Renal cortex interstitium (tissue), 11 donors: Measurements from ENCODE around the gene FTCD. TPM values are rescaled to one million over a fixed set of nuclear protein-coding genes. Genes with fewer than 3 reads are reported as not detected.
"Not testable (repeated sequence)": the region's sequence is repeated elsewhere in the genome, so short reads cannot be mapped to it uniquely, and the experiment has no call there.

Experiments used
- DNase-seq, 11 donors: peaks; one replicate each; pipeline ENCODE4 v3.0.0-alpha.2; 2013; ENCODE audit warnings: low read depth in 9 of 11, low spot score in 4 of 11; ENCODE audit errors: extremely low read depth in 1 of 11
- polyA plus RNA-seq, 3 donors: library from polyadenylated mRNA; unstranded; fragments of 120-200 nt; gene quantifications; one replicate each; pipeline ENCODE4 v1.2.1, GENCODE V29; 2013; ENCODE audit not compliant: insufficient read length in 3 of 3

Gene FTCD
- polyA plus RNA-seq, 3 donors = 25.4 to 49.8 (median 39.2) TPM

DNA sequence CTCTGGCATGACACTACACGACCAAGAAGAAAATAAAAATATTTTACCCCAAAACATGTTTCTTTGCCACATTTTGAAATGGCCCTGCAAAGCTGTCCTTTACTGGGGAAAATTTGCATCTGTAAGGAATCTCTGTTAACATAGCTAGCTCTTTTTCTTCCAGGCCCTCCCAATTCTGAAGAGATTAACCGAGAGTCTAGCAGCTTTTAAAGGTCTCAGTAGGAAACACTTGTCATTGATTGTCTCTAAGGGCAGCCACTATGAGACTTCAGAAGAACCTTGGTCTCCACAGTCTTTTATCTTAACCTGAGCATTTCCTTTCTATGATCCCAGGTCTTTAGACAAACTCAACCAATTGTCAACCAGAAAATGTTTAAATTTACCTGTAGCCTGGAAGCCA, 48.0 kb downstream of the FTCD start:
- DNase-seq = not testable (repeated sequence)

DNA sequence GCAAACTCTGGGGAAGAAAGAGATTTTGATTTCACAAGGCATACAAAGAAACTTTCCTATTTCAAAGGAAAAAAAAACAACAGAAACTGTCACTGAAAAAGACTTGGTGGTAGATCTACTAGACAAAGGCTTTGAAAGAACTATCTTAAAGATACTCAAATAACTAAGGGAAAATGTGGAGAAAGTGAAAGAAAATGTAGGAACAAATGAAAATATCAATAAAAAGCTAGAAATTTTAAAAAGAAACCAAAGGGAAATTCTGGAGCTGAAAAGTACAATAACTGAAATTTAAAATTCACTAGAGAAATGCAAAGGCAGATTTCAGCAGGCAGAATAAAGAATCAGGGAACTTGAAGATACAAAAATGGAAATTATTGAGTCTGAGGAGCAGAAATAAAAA, 51.3 kb downstream of the FTCD start:
- no peak for DNase-seq

DNA sequence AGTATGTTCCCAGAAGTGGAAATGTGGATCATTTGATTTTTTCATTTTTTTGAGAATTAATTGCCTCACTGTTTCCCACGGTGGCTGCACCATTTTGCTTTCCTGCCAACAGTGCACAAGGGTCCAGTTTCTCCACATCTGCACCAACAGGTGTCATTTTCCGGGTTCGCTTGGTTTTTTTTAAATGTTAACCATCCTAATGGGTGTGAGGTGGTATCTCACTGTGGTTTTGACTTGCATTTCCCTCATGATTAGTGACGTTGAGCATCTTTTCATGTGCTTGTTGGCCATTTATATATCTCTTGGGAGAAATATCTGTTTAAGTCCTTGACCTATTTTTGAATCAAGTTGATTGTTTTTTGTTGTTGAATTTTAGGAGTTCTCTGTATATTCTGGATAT, 54.5 kb downstream of the FTCD start:
- no peak for DNase-seq

DNA sequence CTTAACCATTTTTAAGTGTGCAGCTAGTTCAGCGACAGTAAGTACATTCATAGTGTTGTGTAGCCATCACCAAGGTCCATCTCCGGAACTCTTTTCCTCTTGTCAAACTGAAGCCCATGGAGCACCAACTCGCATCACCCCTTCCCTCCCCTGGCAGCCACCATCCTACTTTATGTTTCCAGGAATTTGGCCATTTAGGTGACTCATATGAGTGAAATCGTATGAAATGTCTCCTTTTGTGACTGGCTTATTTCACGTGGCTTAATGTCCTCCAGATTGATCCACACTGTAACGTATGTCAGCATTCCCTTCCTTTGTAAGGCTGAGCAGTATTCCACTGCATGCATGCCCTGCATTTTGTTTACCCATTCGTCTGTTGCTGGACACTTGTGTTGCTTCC, 55.0 kb downstream of the FTCD start:
- DNase-seq = no peak

DNA sequence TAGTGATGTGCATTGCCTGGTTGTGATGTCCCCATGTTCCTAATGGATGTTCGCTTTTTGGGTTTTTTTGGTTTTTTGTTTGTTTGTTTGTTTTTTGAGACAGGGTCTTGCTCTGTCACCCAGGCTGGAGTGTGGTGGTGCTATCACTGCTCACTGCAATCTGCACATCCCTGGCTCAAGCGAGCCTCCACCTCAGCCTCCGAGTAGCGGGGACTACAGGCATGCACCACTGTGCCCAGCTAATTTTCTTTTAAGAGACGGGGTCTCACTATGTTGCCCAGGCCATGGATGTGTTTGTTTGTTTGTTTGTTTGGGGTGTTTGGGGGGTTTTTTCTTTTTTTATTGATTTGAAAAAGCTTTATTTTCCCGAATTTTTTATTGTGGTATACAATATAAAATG, 55.4 kb downstream of the FTCD start:
- no peak for DNase-seq

DNA sequence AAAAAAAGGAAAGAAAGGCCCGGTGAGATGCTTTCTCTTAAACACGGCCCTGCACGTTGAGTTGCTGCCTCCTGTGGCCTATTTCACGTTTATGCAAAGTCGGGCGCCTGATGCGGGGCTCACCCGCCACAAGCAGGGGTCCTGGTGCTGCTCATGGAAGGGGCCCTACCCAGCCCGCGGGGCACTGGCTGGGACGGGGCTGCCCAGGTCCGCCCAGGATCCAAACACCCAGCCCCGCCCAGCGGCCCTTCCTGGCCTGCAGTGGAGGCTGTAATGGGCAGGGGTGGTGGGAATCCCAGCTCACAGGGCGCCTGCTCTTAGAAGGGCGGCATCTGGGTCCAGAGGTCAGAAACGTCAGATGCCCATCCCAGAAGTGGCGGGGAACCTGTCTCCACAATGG, 55.9 kb downstream of the FTCD start:
- no peak for DNase-seq

DNA sequence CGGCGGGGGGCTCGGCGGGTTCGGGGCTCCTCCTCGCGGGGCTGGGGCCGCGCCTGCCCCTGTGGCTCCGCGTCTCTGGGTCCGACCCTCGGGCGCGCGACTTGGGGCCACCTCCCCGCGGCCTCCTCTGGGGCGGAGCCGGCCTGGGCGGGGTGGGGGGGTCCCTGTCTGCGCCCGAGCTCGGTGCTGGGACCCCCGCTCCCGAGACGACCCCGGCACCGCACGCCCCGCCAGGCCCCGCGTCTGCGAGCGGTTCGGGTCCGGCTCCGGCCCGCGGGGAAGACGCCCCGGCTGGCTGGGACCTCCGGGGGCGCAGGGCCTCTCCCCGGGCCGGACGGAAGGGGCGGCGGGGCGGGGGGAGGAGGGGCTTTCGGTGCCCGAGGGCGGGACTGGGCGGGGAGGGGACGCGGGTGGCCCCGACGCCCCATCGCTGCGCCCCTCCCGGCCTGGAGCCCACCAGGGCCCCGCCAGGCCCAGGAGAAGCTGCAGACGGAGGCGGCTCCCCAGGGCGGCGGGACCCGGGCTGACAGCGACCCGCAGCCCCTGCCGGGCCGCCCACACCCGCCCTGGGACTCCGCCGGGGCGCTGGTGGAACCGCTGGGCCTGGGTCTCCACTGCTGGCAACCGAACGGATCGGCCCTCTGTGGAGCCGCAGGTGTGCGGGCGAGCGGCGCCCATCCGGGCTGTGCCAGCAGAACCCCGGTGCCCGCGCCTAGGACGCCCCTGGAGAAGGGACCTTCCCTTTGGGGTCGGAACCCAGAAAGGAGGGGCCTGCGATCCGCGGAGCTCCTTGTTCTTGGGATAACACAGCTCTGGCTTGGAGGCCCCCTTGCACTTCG, 56.9 kb downstream of the FTCD start:
- DNase-seq = no peak

DNA sequence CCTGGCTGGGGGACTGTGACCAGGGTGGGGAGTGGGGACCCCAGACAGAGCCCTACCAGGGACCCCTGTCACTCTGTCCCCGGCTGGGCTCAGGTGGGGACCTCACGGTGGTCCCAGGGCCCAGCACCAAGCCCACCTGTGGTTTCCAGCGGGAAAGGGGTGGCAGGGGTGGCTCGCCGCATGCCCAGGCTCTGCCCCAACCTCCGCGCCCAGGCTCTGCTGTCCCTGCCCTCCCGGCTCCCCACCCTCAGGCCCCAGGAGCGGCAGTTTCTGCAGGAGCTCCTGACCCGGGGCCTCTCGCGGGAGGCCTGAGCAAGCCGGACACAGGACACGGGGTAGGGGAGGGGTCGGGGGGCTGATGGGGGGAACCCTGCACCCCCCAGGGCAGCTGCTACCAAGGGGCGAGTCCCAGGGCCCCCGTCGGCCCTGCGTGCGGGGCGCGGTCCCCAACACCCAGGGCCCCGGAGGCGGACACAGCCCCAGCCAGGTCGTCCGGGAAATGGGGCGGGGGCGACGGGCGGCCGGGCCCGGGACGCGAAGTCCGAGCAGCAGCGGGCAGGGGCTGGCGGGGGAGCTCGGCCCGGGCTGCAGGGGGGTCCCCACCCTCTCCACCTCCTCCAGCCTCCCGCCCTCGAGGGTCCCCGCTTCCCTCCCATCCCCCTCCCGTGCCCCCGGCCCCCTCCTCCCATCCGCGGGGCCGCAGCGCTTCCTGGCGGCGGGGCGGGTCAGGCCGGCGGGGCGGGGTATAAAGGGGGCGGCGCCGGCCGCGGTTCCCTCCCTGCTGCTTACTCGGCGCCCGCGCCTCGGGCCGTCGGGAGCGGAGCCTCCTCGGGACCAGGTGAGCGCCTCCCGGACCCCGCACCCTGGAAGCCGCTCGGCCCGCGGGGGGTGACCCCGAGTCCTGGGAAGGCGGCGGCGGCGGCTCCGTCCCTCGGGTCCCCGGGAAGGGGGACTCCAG, 57.8 kb downstream of the FTCD start, which contains the start of gene COL6A2:
COL6A2 (plus strand) TSS at position 777 of the 958 bp plus-strand sequence.
- DNase-seq = peak in 9 of 11 donors; percentile 35 to 69 (median 63)

DNA sequence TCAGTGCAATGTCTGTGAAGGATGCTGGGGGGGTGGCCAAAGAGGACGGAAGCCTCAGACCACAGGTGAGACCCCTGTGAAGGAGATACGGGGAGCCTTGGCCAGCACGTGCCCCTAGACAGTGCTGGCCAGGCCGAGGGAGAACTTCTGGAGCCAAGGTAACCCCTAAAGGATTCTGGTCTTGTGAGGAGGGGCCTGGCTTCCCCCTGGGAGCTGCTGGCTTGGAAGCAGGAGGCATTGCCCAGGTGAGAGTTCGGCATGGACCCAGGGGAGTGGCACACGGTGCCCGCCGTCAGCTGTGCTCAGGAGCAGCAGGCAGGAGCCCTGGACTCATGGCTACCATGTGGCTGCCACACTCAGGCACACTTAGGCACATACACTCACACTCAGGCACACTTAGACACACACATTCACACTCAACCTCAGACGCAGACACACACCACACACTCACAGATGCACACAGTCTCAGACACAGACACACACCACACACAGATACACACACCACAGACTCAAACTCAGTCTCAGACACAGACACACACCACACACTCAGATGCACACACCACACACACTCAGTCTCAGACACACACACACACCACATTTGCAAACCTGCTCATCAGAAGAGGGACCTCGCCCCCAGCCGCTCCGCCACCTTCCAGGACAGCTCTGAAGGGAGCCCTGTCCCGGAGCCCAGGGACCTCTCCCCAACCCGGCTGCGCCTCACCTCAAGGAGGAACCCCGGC, 58.6 kb downstream of the FTCD start:
- no peak for DNase-seq

DNA sequence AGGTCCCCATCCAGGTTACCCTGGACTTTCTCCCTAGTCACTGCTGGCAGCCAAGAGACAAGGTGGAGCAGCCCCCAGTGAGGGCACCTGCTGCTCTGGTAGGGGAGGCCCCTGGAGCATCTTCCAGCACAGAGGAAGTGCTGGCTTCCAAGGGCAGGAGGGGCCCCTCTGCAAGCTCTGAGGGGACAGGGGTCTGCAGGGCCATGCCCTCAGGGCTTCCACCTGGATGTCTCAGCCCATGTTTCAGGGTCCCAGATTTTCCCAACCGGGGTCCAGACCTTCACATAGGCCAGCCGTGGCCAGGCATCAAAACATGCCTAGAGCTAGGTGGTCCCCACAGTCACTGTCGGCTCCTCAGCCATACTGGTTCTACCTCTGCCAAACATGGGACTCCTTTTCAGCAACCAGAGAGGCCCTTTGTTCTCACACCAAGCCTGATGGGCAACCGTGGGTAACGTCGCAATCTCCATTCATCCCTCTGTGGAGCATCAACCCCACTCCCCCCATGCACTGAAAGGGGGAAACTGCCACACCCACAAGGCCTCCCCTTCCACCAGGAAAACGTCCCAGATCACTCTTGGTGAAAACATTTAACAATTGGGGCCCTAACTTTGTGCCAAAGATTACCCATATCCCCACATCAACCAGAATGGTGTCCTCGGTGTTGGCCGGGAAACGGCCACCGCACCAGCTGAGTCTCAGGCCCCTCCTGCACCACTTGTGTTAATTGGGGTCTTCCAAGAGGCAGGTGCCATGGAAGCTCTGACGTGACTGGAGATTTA, 59.4 kb downstream of the FTCD start:
- DNase-seq = no peak

DNA sequence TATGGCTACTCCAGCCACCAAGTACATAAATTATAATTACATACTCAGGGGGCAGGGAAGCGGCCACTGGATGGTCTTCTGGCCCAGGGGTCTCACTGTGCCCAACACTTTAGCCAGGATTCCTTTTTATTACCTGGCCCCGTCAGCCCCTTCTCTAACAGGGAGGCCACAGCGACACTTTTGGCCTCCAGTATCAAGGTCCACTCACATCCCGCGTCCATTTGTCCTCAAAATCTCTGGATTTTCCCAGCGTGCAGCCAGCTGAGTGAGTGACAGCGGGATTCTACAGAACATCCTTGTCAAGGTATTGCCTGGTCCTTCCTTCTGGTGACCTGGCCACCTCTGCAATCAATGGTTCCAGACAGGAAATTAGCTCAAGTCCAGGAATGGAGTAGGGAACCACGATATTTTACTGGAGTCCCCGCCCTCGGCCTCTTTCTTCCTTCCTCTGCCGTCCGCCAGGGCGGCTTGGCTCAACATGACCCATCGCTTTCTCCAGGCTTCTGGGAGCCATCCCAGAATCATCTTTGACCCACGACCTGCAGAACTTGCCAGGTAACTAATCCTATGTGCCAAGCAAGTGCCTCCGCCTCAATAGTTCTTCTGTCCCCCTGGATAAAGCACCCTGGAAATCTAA, 60.2 kb downstream of the FTCD start:
- no peak for DNase-seq

DNA sequence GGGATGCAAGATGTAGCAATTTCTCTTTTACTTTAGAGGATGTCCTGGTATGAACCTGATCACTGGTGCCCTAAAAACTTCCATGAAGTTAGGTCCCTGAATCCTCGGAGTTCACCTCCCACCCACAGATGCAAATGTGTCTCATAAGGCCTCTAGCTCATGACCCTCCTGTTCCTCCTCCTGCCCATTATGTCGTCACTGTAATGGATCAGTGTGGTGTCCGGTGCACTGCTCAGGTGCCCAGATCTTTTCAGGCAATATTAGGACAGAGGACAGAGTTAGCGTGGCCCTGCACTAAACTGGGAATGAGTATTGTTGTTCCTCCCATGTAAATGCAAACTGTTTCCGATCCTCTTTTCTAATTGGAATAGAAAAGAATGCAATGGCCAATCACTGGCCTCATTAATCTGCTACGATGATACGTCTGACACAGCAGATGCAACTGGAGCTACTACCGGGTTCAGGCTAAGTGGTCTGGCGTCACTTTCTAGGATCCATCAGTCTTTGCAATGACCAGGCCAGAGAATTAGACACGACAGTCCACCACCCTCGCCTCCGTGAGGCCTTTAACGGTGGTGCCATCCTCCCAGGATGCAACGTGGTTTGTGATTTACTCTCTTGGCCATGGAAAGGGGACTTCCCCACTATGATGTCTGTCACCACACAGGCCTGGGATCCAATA, 60.8 kb downstream of the FTCD start:
- DNase-seq = no peak

DNA sequence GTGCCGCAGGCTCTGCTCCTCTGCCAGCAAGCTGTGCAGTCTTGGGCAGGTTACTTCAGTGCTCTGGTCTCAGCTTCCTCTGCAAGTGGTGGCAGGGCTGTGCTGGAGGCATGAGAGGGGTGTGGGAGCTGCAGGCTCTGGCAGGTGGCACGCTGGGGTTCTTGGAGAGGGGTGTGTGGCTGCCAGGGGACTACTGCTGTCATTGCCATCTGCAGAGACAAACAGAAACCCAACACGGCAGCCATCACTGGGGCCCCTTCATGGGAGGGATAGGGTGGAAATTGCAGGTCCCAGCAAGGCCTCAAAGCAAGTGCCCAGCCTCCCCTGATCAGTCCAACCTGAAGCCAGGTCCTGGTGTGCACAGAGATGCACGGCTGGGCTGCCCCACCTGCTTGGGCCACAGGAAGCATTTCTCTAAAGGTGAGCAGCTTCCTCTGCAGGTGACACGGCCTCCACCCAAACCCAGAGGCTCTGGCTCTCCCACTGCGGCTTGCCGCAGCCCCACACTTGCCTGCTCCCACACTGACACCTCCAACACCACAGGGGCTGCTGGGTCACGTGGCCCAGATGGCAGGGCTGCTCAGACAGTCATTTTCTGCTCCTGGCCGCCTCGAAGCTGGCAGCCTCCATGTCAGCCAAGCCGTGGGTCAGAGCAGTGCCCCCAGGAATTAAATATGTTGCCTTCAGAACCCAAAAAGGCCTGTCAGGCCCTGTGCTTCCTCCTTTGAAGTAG, 61.5 kb downstream of the FTCD start:
- no peak for DNase-seq

DNA sequence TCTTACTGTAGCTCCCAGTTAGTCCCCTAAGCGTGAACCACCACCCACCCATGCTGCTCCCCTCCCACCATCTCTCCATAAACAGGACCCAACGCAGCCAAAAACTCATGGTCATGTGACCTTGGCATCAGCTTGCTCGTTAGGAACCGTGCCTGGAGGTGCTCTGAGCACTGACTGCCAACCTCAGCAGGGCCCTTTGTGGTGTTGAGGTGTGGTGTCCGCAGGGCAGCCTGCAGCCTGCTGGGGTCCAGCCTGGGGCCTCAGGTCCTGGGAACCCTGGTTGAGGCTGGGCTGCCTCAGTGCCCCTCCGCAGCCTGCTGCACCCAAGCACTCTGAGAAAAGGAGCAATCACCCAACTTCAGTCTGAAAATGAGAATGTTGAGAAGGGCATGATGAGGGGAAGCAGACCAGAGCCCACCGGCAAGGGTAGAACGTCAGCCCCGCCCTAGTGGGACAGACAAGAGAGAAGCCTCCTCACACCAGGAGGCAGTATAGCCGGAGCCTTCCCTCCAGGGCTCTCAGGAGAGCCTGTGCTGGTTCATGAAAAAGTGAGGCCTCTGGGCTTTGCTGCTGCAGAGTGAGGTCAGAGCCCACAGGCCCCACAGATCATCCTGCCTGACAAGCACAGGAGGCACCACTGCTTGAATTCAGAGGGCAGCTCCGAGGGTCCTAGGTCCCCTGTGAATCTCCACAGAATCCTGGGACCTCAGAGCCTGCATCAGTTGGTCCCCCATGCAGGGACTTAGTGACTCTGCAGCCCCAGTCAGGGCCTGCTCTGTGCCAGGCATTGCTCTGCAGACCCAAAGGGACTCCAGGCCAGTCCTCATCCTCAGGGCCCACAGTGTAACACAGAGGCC, 62.3 kb downstream of the FTCD start:
- no peak for DNase-seq

DNA sequence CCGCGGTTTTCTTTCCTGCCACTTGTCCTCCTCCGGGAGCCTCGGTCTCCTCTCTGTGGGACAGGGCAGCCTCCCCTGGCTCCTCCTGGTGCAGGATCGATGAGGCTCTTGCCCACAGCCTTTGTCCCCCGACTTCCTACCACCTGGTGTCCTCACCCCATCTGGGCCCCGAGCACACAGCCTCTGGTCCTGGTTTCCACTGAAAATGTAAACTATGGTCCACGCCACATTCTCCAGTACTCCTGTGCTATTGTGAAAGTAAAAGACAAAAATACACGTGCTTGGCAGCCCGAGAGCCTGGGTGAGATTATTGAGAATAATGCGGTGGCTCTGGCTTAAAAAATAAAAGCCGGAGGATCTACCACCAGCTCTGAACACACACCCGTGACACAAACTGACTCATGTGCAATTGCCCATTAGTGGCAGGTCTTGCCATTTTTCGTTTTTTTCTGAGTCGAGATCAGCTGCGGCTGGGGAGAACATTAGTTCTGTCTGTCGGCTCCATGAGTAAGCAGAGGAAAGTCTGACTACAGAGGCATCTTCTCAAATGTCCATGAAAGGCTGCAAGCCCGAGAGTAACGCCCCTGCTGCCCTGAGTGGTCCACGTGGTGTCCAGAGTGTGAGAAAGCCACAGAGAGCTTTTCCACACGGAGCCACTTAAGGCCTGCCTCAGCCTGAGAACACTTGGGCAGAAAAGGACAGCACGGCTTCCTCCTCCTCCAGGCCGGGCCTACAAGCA, 63.2 kb downstream of the FTCD start:
- no peak for DNase-seq
